ENCODE measurements around the gene OR2T35.

Gene OR2T35

DNA sequence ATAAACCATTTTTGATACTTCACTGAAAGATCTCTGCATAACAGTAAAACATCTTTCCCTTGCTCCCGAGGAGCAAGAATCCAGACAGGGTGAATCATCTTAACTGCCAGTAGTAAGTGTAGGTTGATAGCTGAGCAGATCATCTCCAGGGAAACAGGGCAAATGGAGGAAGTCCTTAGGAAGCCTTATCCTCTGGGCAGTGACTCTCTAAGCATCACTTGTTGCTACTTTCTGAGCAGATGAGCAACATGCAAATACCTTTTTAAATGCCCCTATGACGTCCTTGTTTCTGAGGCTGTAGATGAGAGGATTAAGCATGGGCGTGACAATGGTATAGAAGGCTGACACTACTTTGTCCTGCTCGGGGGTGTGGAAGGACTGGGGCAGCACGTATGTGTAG lies 19.1 kb downstream of the OR2T35 start:
- DNase-seq = no peak

DNA sequence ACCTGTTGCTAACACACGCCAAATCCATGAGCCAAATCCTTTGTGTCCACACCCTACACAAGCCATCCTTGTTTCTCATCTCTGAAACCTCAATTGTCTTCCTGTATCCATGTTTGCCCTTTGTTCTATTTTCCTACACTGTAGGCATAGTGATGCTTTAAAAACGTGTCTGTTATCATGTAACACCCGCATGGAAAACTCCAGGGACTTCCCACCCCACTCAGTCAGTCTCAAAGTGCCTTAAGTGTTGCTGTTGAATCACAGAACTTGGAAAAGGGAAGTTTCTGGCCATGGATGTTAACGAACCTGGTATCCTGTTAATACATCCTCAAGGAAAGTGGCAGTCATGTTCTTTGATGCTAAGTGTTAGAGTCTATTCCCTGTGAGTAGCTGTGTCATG lies 19.9 kb downstream of the OR2T35 start:
- DNase-seq = no peak

DNA sequence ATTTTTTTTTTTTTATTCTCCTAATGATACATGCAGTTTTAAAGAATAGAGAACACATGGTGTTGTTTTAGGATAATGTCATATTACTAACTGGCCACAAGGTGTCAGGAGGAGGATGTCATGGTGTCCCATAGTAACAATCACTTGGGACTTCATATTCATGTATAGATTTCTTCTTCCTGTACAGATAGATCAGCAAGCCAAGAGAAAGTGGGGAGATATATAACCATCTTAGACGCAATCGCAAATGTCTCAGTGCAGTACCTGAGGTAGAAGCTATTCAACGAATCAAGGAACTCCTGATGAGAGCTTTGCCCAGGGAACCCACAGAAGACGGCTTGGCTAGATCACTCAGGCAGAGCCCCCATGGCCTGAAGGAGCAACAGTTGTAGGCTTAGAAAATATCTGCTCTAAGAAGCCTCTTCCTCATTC lies 22.5 kb downstream of the OR2T35 start:
- peak in 1 of 2 donors; percentile 41 for DNase-seq

DNA sequence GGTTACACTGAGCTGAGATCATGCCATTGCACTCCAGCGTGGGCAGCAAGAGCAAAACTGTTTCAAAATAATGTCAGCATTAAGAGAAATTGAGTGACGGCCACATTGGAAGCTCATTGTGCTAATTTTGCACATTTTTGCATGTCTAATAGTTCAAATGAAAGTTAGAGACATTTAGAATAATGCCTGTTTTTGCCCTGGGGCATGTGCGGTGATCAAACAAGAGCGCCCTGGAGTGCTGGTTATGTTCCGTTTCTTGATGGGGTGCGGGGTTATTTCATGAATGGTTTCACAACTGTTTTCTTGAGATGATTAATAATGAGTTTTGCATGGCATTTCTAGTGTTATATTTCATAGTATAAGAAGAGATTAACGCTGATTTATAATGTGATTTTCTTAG lies 23.3 kb downstream of the OR2T35 start:
- no peak for DNase-seq

DNA sequence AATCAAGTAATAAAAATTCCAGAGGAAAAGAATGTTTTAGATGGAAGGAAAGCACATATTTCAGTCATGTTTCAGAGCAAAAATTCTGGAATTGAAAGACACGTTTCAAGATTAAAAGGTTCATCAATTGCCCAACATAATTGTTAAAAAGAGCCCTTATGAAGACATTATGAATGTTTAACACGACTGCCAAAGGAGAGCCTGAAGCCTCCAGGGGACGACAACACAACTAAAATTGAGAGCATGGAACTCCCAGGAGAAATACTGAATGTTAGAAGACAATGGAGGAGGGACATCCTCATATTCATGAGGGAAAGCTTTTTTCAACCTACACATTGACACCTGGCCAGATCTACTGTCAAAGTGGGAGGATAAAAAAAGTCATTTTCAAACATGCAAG lies 26.2 kb downstream of the OR2T35 start:
- DNase-seq = peak; percentile 6 to 51

DNA sequence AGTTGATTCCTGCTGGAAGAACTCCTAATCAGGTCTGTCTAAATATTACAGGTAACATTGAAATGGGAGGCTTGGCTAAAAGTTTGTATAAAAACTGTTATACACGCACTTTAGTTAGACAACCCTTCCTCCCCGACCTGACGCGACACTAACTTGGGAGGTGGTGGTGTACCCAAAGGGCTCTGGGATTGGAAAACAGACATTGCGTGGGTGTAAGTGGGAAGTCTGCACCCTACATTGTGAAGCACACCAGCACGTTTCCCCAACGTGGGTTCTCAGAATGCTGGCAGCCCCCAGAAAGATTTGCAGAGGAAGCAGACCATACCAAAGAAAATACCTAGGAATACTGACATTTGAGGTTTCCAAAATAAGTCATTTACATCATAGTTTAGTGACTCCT lies 27.0 kb downstream of the OR2T35 start:
- no peak for DNase-seq

DNA sequence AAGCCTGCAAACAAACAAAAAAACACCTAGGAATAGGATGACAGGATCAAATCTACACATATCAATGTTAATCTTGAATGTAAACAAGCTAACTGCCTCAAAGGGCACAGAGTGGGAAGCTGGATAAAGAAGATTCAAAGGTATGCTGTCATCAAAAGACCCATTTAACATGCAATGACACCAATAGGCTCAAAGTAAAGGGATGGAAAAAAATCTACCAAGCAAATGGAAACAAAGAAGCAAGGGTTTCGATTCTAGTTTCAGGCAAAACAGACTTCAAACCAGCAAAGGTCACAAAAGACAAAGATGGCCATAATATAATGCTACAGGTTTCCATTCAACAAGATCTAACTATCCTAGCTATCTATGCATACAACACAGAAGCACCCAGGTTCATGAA lies 31.3 kb downstream of the OR2T35 start:
- no peak for DNase-seq

DNA sequence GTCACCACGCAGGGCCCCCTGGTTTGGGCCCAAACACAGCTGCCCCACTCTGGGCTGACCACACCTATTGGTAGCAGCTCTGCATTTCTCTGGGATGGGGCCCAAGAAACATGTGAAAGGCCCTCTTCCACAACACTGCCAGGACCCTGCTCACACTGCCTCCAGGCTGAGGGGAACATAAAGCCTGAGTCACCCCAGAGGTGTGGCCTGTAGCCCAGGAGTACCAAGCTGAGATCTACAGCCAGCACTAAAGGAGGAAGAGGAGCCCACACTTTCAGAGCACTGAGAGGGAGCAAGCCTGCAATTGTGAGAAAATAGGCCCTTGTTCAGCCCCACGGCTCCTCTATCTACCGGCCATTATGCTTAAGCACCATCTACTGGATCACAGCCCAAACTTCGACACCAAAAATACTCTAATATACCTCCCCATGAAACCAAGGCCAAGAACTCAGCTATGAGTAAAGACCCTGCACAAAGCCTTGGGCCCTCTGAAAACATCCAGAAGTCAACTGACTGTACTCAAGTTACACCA lies 33.1 kb downstream of the OR2T35 start:
- DNase-seq = peak in 1 of 2 donors; percentile 21

DNA sequence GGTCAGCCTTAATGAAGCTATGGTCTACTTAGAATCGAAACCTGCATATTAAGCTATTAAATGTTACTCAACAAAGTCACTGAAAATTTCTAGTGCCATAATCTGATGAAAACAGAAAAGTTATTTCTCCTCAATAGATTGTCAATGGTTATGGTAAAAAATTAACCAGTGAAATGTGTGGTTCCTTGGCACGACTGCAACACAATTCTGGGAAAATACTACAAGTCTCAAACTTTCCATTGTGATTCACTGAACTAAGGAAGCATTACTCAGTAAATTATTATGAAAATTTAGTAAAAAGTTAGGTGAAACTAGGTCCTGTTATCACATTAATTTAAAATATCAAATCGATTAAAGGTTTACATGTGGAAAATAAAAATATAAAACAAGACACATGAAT lies 34.8 kb downstream of the OR2T35 start:
- no peak for DNase-seq

DNA sequence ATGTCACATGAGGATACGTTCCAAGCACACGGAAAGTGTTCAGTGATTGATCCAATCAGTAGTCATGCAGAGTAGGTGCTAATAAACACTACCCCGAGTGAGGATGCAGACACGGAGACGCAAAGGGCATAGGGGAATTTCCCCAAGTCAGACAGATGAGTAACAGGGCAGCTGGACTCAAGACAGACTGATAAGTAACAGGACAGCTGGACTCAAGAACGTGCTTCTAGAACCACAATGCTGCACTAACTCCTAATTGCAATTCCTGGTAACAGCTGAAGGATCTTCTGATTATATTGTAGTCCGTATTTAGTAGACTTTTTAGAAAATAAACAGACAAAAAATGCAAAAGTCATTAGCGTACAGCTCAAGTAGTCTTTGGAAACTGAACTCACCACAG lies 45.7 kb downstream of the OR2T35 start:
- no peak for DNase-seq

DNA sequence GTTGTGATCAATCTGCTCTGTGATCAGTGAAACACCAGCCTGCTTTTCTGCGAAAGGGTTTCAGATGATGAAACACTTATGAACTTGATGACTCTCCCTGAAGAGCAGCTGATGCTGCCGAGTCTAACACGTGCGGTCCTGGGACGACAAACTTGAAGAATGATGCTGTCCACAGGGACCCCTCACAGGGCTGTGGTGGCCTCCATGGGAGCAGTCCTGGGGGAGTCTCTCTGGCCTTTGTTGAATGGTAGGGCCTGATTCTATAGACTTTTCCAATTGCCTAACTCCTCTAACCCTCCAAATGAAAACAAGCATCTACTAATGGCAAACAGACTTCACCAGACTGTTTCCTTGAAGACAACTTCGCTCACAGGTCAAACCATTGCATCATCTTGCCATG lies 47.5 kb downstream of the OR2T35 start, which contains the start of gene OR2T10:
Gene OR2T10 (minus strand): TSS at position 112 of the 400 bp plus-strand sequence. CDS start 3,932 bp downstream, outside the sequence.
- DNase-seq = no peak

DNA sequence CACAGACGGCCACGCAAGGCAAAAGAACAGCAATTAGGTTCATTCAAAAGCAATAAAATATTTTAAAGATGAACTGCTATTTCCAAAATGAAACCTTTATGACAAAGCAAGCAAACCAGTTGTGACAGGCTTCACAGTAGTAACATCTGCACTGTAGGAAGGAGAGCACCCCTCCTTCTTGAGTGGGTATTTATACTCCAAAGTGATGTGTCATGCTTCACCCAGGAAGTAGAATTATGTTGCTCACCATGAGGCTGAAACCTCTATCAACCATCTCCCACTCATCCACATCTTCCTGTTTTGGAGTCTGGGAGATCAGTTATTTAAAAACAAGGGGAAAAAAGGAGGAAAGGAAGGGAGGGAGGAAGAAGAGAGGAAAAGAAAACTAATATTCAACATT lies 48.5 kb downstream of the OR2T35 start:
- no peak for DNase-seq

DNA sequence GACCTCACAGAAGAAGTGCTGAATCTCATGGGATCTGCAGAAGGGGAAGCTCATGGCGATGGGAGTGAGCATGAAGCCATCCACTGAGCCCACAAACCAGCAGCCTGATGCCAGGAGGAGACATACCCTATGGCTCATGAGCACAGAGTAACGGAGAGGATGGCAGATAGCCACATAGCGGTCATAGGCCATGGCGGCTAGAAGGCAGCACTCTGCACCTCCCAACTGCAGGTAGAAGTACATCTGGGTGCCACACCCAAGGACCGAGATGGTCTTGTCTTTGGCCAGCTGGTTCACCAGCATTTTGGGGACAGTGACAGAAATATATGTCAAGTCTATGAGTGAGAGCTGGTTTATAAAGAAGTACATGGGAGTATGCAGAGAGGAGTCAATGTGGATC lies 51.9 kb downstream of the OR2T35 start:
- no peak for DNase-seq

DNA sequence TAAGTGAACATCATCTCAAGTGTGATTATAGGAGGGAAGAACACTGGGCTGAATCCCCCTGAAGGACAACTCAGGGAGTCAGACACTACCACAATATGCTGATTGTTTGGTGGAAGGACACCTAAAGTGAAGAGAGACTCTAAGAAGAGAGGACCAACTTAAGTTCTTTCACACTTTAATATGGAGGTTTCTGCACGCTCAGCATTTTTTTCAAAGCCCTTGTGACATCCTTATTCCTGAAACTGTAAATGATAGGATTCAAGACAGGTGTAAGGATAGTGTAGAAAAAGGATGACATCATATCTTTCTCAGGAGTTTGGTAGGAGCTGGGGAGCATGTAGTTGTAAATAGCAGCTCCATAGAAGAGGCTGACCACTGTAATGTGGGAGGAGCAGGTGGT lies 52.4 kb downstream of the OR2T35 start:
- no peak for DNase-seq

DNA sequence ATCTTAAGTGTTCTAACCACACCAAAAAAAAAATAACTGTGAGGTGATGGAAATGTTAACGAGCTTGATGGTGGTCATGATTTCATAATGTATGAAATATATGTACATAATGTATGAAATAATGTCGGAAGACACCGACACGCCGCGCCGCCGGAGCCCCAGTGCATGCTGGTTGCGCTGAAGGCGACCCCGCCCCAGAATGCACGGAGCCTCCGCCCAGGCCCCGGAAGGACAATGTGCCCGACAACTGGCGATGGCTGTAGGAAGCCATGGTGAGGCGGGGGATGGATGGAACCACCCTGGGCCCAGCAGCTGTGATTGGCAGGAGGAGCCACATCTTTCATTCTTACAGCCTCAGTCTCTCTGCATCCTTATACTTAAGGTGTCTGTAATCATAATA lies 55.0 kb downstream of the OR2T35 start:
- no peak for DNase-seq

DNA sequence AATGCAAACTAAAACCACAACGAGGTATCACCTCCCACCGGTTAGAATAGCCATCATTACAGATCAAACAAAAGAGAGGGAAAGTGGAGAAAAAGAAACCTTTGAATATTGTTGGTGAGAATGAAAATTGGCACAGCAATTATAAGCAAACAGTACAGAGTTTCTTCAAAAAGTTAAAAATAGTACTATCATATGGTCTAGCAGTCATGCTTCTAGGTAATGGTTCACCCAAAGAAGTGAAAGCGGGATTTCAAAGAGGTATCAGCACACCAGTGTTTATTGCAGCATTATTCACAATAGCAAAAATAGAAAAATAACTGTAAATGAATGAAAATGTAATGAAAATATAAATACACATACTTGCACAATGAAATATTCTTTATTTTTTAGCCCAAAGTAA lies 55.7 kb downstream of the OR2T35 start:
- DNase-seq = no peak
